ENCODE measurements around the gene SLC25A34.

The SLC25A34 gene

GRCh38 chr1:15777909-15778707 is 42.0 kb downstream of the SLC25A34 start:
- Histone ChIP-seq H3K4me1 (ENCODE audit: low read length) (no peaks in the 10 kb centered on the region), H3K9ac (ENCODE audit: low read length) (no peak overlapping the region), H3K27me3 (ENCODE audit: low read depth, low read length) (no peaks in the 10 kb centered on the region), H3K36me3 (replicated peaks; ENCODE audit: low read depth, low read length) (no peaks in the 10 kb centered on the region), H3K79me2 (ENCODE audit: low read length) (no peaks in the 10 kb centered on the region), H4K20me1 (ENCODE audit: insufficient read depth, low read length) (no peaks in the 10 kb centered on the region), H3K4me2 (ENCODE audit: low read length) (no peak overlapping the region), H3K9me3 (ENCODE audit: insufficient read depth, low read length) (no peaks in the 10 kb centered on the region), H3K27ac (ENCODE audit: low read length) (no peak overlapping the region), H2AFZ (ENCODE audit: low read depth, low read length) (no peak overlapping the region), H3K4me3 (ENCODE audit: low read length) (no peak overlapping the region)
- no peak for TF ChIP-seq EZH2phosphoT487 (IDR thresholded peaks at IDR 0.05; ENCODE audit: low read depth)

DNA sequence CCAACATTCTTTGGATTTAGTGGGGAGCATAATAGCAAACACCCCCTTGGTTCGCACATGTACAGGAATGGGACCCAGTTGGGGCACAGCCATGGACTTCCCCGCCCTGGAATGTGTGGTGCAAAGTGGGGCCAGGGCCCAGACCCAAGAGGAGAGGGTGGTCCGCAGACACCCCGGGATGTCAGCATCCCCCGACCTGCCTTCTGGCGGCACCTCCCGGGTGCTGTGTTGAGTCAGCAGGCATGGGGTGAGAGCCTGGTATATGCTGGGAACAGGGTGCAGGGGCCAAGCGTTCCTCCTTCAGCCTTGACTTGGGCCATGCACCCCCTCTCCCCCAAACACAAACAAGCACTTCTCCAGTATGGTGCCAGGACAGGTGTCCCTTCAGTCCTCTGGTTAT is 49.6 kb downstream of the SLC25A34 start:
- H3K36me3 ChIP-seq (replicated peaks; ENCODE audit: low read depth, low read length): no peaks in the 10 kb centered on the region
- no peaks in the 10 kb centered on the region for H4K20me1 ChIP-seq (ENCODE audit: insufficient read depth, low read length)
- H3K27me3 ChIP-seq (ENCODE audit: low read depth, low read length): no peaks in the 10 kb centered on the region
- no peak overlapping the region for H3K9ac ChIP-seq (ENCODE audit: low read length)
- no peak overlapping the region for H3K4me2 ChIP-seq (ENCODE audit: low read length)
- H3K79me2 ChIP-seq (ENCODE audit: low read length): no peaks in the 10 kb centered on the region
- H3K4me3 ChIP-seq (ENCODE audit: low read length): no peak overlapping the region
- H3K9me3 ChIP-seq (ENCODE audit: insufficient read depth, low read length): no peaks in the 10 kb centered on the region
- no peak overlapping the region for H3K27ac ChIP-seq (ENCODE audit: low read length)
- no peak overlapping the region for H2AFZ ChIP-seq (ENCODE audit: low read depth, low read length)
- TF ChIP-seq CTCF (IDR thresholded peaks at IDR 0.05; ENCODE audit: low read depth, low read length): no peak
- no peak for TF ChIP-seq EZH2phosphoT487 (IDR thresholded peaks at IDR 0.05; ENCODE audit: low read depth)
- no peaks in the 10 kb centered on the region for H3K4me1 ChIP-seq (ENCODE audit: low read length)

- Histone ChIP-seq H2AFZ (ENCODE audit: low read depth, low read length) (no peak overlapping the region), H3K27ac (ENCODE audit: low read length) (no peak overlapping the region)
Measured at GRCh38 chr1:15786581-15786980, 50.5 kb downstream of the SLC25A34 start.

GRCh38 chr1:15788624-15789301 is 52.7 kb downstream of the SLC25A34 start:
- no peaks in the 10 kb centered on the region for H3K27me3 ChIP-seq (ENCODE audit: low read depth, low read length)
- no peak overlapping the region for H2AFZ ChIP-seq (ENCODE audit: low read depth, low read length)
- H3K79me2 ChIP-seq (ENCODE audit: low read length): no peaks in the 10 kb centered on the region
- no peaks in the 10 kb centered on the region for H4K20me1 ChIP-seq (ENCODE audit: insufficient read depth, low read length)
- H3K9ac ChIP-seq (ENCODE audit: low read length): no peak overlapping the region
- no peaks in the 10 kb centered on the region for H3K36me3 ChIP-seq (replicated peaks; ENCODE audit: low read depth, low read length)
- H3K4me1 ChIP-seq (ENCODE audit: low read length): no peaks in the 10 kb centered on the region
- TF ChIP-seq CTCF (IDR thresholded peaks at IDR 0.05; ENCODE audit: low read depth, low read length) (no peak), EZH2phosphoT487 (IDR thresholded peaks at IDR 0.05; ENCODE audit: low read depth) (no peak)
- no peaks in the 10 kb centered on the region for H3K9me3 ChIP-seq (ENCODE audit: insufficient read depth, low read length)
- no peak overlapping the region for H3K27ac ChIP-seq (ENCODE audit: low read length)
- no peak overlapping the region for H3K4me3 ChIP-seq (ENCODE audit: low read length)
- H3K4me2 ChIP-seq (ENCODE audit: low read length): no peak overlapping the region

More at GRCh38 chr1:15786581-15786980, 50.5 kb downstream of the SLC25A34 start:
- H3K4me1 ChIP-seq (ENCODE audit: low read length): no peaks in the 10 kb centered on the region
- H3K4me2 ChIP-seq (ENCODE audit: low read length): no peak overlapping the region
- TF ChIP-seq EZH2phosphoT487 (IDR thresholded peaks at IDR 0.05; ENCODE audit: low read depth) (no peak), CTCF (IDR thresholded peaks at IDR 0.05; ENCODE audit: low read depth, low read length) (no peak)
- H3K27me3 ChIP-seq (ENCODE audit: low read depth, low read length): no peaks in the 10 kb centered on the region
- no peaks in the 10 kb centered on the region for H4K20me1 ChIP-seq (ENCODE audit: insufficient read depth, low read length)
- H3K9me3 ChIP-seq (ENCODE audit: insufficient read depth, low read length): no peaks in the 10 kb centered on the region
- no peak overlapping the region for H3K9ac ChIP-seq (ENCODE audit: low read length)
- no peaks in the 10 kb centered on the region for H3K36me3 ChIP-seq (replicated peaks; ENCODE audit: low read depth, low read length)
- no peaks in the 10 kb centered on the region for H3K79me2 ChIP-seq (ENCODE audit: low read length)
- no peak overlapping the region for H3K4me3 ChIP-seq (ENCODE audit: low read length)
